Dendritic cell treated with granulocyte-macrophage colony-stimulating factor and Interleukin-4, amounts not matched to agents 40 ng/mL and 50 ng/mL, for 4 days (primary cell): ENCODE results near the gene NUDT4B.
"Not testable (repeated sequence)": the region's sequence is repeated elsewhere in the genome, so short reads cannot be mapped to it uniquely, and the experiment has no call there.

Experiments used
- H3K27ac Mint-ChIP-seq: one replicate; pipeline ENCODE4 v1.8.0; 2022; ENCODE audit warnings: mild to moderate bottlenecking, mixed read lengths
- H3K27me3 Mint-ChIP-seq: one replicate; pipeline ENCODE4 v1.8.0; 2022; ENCODE audit warnings: mild to moderate bottlenecking, mixed read lengths
- H3K36me3 Mint-ChIP-seq: one replicate; pipeline ENCODE4 v1.8.0; 2022; ENCODE audit warnings: low read depth, mixed read lengths
- H3K4me1 Mint-ChIP-seq: one replicate; pipeline ENCODE4 v1.8.0; 2022; ENCODE audit warnings: low read depth, mixed read lengths
- H3K4me3 Mint-ChIP-seq: one replicate; pipeline ENCODE4 v1.8.0; 2022; ENCODE audit warnings: mild to moderate bottlenecking, moderate library complexity, mixed read lengths
- H3K9me3 Mint-ChIP-seq: one replicate; pipeline ENCODE4 v1.8.0; 2022; ENCODE audit warnings: mixed read lengths
- intact Hi-C: fragments of 100-400 bp; cut with micrococcal nuclease; formaldehyde crosslinking; loops from one replicate; pipeline ENCODE4 v1.15.0; 2022

The NUDT4B gene

GRCh38 chr1:148748563-148749334 is at the start of gene NUDT4B:
Gene NUDT4B (plus strand): TSS chr1:148748774. CDS start chr1:148748953, 179 bp downstream.
- H3K27ac Mint-ChIP-seq, intact Hi-C loops: not testable (repeated sequence)

GRCh38 chr1:148699357-148699756 is 49.2 kb upstream of the NUDT4B start:
- H3K27ac Mint-ChIP-seq, intact Hi-C loops, H3K9me3 Mint-ChIP-seq, H3K4me3 Mint-ChIP-seq, H3K27me3 Mint-ChIP-seq, H3K36me3 Mint-ChIP-seq, H3K4me1 Mint-ChIP-seq: not testable (repeated sequence)

More at GRCh38 chr1:148748563-148749334, at the start of gene NUDT4B:
- not testable (repeated sequence) for H3K36me3 Mint-ChIP-seq, H3K4me3 Mint-ChIP-seq, H3K9me3 Mint-ChIP-seq, H3K4me1 Mint-ChIP-seq, H3K27me3 Mint-ChIP-seq

GRCh38 chr1:148702242-148702641 is 46.3 kb upstream of the NUDT4B start:
- H3K27ac Mint-ChIP-seq, H3K4me1 Mint-ChIP-seq, H3K9me3 Mint-ChIP-seq, intact Hi-C loops, H3K27me3 Mint-ChIP-seq, H3K4me3 Mint-ChIP-seq, H3K36me3 Mint-ChIP-seq: not testable (repeated sequence)

- intact Hi-C loops, H3K4me3 Mint-ChIP-seq, H3K4me1 Mint-ChIP-seq, H3K9me3 Mint-ChIP-seq, H3K27me3 Mint-ChIP-seq, H3K27ac Mint-ChIP-seq, H3K36me3 Mint-ChIP-seq: not testable (repeated sequence)
Measured at GRCh38 chr1:148703973-148704591, 44.5 kb upstream of the NUDT4B start.

- H3K9me3 Mint-ChIP-seq, H3K27me3 Mint-ChIP-seq, H3K4me1 Mint-ChIP-seq, H3K27ac Mint-ChIP-seq, intact Hi-C loops, H3K36me3 Mint-ChIP-seq, H3K4me3 Mint-ChIP-seq: not testable (repeated sequence)
Measured at GRCh38 chr1:148705316-148705948, 43.1 kb upstream of the NUDT4B start.

- H3K4me3 Mint-ChIP-seq, H3K27ac Mint-ChIP-seq, H3K27me3 Mint-ChIP-seq, intact Hi-C loops, H3K36me3 Mint-ChIP-seq, H3K9me3 Mint-ChIP-seq, H3K4me1 Mint-ChIP-seq: not testable (repeated sequence)
Measured at GRCh38 chr1:148708779-148709333, 39.7 kb upstream of the NUDT4B start.

DNA sequence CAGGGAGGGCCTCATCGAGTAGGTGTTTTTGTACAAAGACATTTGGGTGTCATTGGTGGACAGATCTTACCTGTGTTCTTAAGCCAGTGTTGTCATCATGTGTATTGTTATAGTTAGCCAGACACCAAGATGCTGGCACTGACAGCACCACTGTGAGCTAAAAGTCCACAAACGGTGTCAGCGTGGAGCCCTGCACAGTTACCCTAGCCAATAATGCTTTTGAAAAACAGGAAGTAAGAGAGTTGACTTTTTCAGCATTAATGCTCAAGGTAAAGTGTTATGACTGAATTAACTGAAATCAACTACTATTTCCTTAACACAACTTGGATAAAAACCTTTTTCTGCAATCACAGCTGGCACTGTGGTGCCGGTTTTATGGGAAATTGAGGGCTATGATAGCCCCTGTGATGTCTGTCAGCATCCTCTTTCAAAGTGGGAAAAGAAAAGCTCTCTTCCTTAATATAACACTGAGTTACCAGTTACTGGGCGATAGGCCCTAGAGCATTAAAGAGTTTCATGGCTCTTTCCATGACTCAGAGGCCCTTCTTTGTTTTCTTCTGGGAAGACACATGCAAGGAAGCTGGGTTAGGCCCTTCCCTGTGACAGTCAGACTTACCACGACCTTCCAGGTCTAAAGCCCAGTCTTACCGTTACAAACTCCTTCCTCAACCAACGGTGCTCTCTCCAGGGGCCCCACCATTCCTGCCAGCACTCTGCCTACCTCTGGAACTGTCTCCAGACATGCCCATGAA is 37.6 kb upstream of the NUDT4B start:
- H3K4me1 Mint-ChIP-seq, H3K36me3 Mint-ChIP-seq, intact Hi-C loops, H3K27me3 Mint-ChIP-seq, H3K4me3 Mint-ChIP-seq, H3K27ac Mint-ChIP-seq, H3K9me3 Mint-ChIP-seq: not testable (repeated sequence)

- H3K4me3 Mint-ChIP-seq, intact Hi-C loops, H3K4me1 Mint-ChIP-seq, H3K9me3 Mint-ChIP-seq, H3K27me3 Mint-ChIP-seq, H3K27ac Mint-ChIP-seq, H3K36me3 Mint-ChIP-seq: not testable (repeated sequence)
Measured at GRCh38 chr1:148712353-148712752, 36.2 kb upstream of the NUDT4B start.

DNA sequence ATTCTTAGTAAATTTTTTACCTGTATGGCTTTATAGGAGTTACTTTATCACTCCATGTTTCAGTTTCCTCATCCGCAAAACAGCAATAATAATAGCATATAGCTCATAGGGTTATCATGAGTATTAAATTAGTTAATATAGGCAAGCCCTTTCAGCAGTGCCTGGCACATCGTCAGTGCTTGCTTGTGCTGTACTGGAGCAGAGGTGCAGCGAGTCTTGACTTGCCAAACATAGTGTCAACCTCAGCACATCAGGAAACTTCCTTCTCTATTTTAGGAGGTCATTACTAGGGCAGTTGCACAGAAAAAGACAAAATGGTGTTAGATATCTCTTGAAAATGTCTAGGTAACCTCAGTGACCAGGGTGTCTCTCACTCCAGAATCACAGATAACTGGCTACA is 33.1 kb upstream of the NUDT4B start:
- H3K4me1 Mint-ChIP-seq, H3K36me3 Mint-ChIP-seq, H3K9me3 Mint-ChIP-seq, H3K27ac Mint-ChIP-seq, intact Hi-C loops, H3K27me3 Mint-ChIP-seq, H3K4me3 Mint-ChIP-seq: not testable (repeated sequence)

- H3K4me3 Mint-ChIP-seq, H3K9me3 Mint-ChIP-seq, H3K27ac Mint-ChIP-seq, intact Hi-C loops, H3K27me3 Mint-ChIP-seq, H3K36me3 Mint-ChIP-seq, H3K4me1 Mint-ChIP-seq: not testable (repeated sequence)
Measured at GRCh38 chr1:148716966-148717520, 31.5 kb upstream of the NUDT4B start.

- H3K9me3 Mint-ChIP-seq, H3K4me3 Mint-ChIP-seq, H3K27me3 Mint-ChIP-seq, H3K27ac Mint-ChIP-seq, H3K36me3 Mint-ChIP-seq, intact Hi-C loops, H3K4me1 Mint-ChIP-seq: not testable (repeated sequence)
Measured at GRCh38 chr1:148720918-148721317, 27.7 kb upstream of the NUDT4B start.

DNA sequence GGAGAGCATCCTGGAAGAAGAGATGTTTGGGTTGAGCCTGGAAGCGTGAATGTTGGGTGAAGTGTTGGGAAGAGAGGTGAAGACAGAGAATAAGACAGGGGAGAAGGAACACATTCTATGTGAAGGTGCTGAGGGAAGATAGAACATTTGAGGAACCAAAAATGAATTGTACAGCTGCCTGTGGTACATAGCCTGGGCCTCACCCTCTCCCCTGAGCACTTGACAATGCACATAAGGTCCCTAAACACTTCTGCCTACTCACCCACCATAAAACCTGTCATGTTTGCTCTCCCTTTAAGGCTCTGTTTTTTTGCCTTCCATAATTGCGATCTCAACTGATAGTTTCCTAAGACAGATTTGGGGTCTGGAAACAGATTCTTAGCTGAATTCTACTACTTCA is 25.8 kb upstream of the NUDT4B start:
- H3K27ac Mint-ChIP-seq, H3K27me3 Mint-ChIP-seq, H3K9me3 Mint-ChIP-seq, H3K4me1 Mint-ChIP-seq, H3K4me3 Mint-ChIP-seq, intact Hi-C loops, H3K36me3 Mint-ChIP-seq: not testable (repeated sequence)

- not testable (repeated sequence) for H3K9me3 Mint-ChIP-seq
Measured at GRCh38 chr1:148723515-148723914, 25.1 kb upstream of the NUDT4B start.

GRCh38 chr1:148724872-148725271 is 23.7 kb upstream of the NUDT4B start:
- H3K27ac Mint-ChIP-seq, H3K27me3 Mint-ChIP-seq, intact Hi-C loops, H3K4me1 Mint-ChIP-seq, H3K36me3 Mint-ChIP-seq, H3K9me3 Mint-ChIP-seq, H3K4me3 Mint-ChIP-seq: not testable (repeated sequence)

More at GRCh38 chr1:148723515-148723914, 25.1 kb upstream of the NUDT4B start:
- intact Hi-C loops, H3K4me1 Mint-ChIP-seq, H3K36me3 Mint-ChIP-seq, H3K27ac Mint-ChIP-seq, H3K27me3 Mint-ChIP-seq, H3K4me3 Mint-ChIP-seq: not testable (repeated sequence)
